Ascending aorta (tissue), 2 donors: ENCODE data around the gene DYSF. TPM values are rescaled to one million over a fixed set of nuclear protein-coding genes. Genes with fewer than 3 reads are reported as not detected.
"Not testable (repeated sequence)": the region's sequence is repeated elsewhere in the genome, so short reads cannot be mapped to it uniquely, and the experiment has no call there.

Experiments
- DNase-seq, 2 donors: peaks; one replicate each; pipeline ENCODE4 v3.0.0-alpha.2; 2019; ENCODE audit warnings: low spot score in 2 of 2
- H3K27ac ChIP-seq, 2 donors: fragments of 200-600 bp; sonication (generic); one replicate each; pipeline ENCODE4 v1.5.1; 2016 to 2017; ENCODE audit warnings: mild to moderate bottlenecking in 1 of 2
- H3K27me3 ChIP-seq: fragments of 200-600 bp; sonication (generic); one replicate; pipeline ENCODE4 v1.5.1; 2017
- H3K36me3 ChIP-seq, 2 donors: fragments of 200-600 bp; sonication (generic); one replicate each; pipeline ENCODE4 v1.5.1; 2016
- H3K4me1 ChIP-seq, 2 donors: fragments of 200-600 bp; sonication (generic); one replicate each; pipeline ENCODE4 v1.5.1; 2016 to 2017; ENCODE audit warnings: mild to moderate bottlenecking in 1 of 2
- H3K4me3 ChIP-seq, 2 donors: fragments of 200-600 bp; sonication (generic); one replicate each; pipeline ENCODE4 v1.5.1; 2016 to 2017; ENCODE audit warnings: mild to moderate bottlenecking in 1 of 2
- H3K9me3 ChIP-seq, 2 donors: fragments of 200-600 bp; sonication (generic); one replicate each; pipeline ENCODE4 v1.5.1; 2016
- CTCF ChIP-seq, 3 experiments: fragments of 200-600 bp in 2 of 3; fragments of 450-650 bp in 1 of 3; sonication (generic) in 2 of 3; IDR thresholded peaks; one replicate each; pipeline ENCODE4 v1.5.1; 2016 to 2019; ENCODE audit warnings: antibody characterized with exemption in 3 of 3, mild to moderate bottlenecking in 1 of 3, moderate library complexity in 1 of 3
- intact Hi-C: fragments of 100-400 bp; cut with DNase I; formaldehyde crosslinking; loops from one replicate; pipeline ENCODE4 v1.15.1; 2023
- total RNA-seq: library from RNA; depleted of rRNA; stranded (reverse); fragments of >200 nt; gene quantifications from one replicate; pipeline ENCODE4 v1.1.0, GENCODE V29; 2016

The DYSF gene
- 58.3 TPM for total RNA-seq

- H3K36me3 ChIP-seq: no peaks in the 10 kb centered on the region
- intact Hi-C loops: no loop called here
- peak within 1 kb of the TSS; percentile 10 to 36 for H3K27ac ChIP-seq
- H3K4me3 ChIP-seq: peak within 1 kb of the TSS; percentile 57 to 70
- H3K4me1 ChIP-seq: peaks cover 12 to 26% of the 10 kb centered on the region in 2 donors
- no peak for TF ChIP-seq CTCF (IDR thresholded peaks at IDR 0.05)
- H3K9me3 ChIP-seq: no peaks in the 10 kb centered on the region
- DNase-seq: peak in 1 of 2 donors; percentile 65
- no peaks in the 10 kb centered on the region for H3K27me3 ChIP-seq
Observed at GRCh38 chr2:71453404-71454220, at the start of gene DYSF. DYSF (plus strand) TSS chr2:71453561.

- intact Hi-C loops: no loop called here
- H3K27me3 ChIP-seq: no peaks in the 10 kb centered on the region
- TF ChIP-seq CTCF (IDR thresholded peaks at IDR 0.05): no peak
- peaks cover 28 to 46% of the 10 kb centered on the region in 2 donors for H3K36me3 ChIP-seq
- H3K4me3 ChIP-seq: no peak overlapping the region
- no peaks in the 10 kb centered on the region for H3K4me1 ChIP-seq
- no peaks in the 10 kb centered on the region for H3K9me3 ChIP-seq
- no peak overlapping the region for H3K27ac ChIP-seq
- no peak for DNase-seq
Observed at GRCh38 chr2:71409611-71410010, 43.8 kb upstream of the DYSF start.

DNA sequence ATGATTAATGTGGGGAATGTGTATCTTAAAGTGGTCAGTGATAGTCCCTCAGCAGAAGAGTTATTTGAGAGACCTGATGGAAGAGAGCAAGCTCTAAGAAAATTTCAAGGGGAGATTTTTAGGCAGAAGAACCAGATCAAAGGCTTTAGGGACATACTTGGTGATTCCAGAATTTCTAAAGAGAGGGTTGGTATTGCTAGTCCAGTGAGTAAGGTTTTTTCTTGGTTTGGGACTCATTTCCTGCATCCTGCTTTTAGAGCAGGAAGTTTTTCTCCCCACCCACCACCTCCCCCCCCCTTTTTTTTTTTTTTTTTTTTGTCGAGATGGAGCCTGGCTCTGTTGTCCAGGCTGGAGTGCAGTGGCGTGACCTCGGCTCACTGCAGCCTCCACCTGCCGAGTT is 42.7 kb upstream of the DYSF start:
- no peak overlapping the region for H3K4me3 ChIP-seq
- TF ChIP-seq CTCF (IDR thresholded peaks at IDR 0.05): no peak
- intact Hi-C loops: no loop called here
- no peak for DNase-seq
- H3K27ac ChIP-seq: no peak overlapping the region
- no peaks in the 10 kb centered on the region for H3K27me3 ChIP-seq
- H3K4me1 ChIP-seq: no peaks in the 10 kb centered on the region
- H3K36me3 ChIP-seq: peaks cover 22 to 35% of the 10 kb centered on the region in 2 donors
- no peaks in the 10 kb centered on the region for H3K9me3 ChIP-seq

DNA sequence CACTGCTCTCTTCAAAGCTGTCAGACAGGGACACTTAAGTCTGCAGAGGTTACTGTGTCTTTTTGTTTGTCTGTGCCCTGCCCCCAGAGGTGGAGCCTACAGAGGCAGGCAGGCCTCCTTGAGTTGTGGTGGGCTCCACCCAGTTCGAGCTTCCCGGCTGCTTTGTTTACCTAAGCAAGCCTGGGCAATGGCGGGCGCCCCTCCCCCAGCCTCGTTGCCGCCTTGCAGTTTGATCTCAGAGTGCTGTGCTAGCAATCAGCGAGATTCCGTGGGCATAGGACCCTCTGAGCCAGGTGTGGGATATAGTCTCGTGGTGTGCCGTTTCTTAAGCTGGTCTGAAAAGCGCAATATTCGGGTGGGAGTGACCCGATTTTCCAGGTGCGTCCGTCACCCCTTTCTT is 36.5 kb upstream of the DYSF start:
- DNase-seq, H3K27ac ChIP-seq, H3K9me3 ChIP-seq, intact Hi-C loops, H3K36me3 ChIP-seq, H3K4me1 ChIP-seq, H3K27me3 ChIP-seq, H3K4me3 ChIP-seq: not testable (repeated sequence)

DNA sequence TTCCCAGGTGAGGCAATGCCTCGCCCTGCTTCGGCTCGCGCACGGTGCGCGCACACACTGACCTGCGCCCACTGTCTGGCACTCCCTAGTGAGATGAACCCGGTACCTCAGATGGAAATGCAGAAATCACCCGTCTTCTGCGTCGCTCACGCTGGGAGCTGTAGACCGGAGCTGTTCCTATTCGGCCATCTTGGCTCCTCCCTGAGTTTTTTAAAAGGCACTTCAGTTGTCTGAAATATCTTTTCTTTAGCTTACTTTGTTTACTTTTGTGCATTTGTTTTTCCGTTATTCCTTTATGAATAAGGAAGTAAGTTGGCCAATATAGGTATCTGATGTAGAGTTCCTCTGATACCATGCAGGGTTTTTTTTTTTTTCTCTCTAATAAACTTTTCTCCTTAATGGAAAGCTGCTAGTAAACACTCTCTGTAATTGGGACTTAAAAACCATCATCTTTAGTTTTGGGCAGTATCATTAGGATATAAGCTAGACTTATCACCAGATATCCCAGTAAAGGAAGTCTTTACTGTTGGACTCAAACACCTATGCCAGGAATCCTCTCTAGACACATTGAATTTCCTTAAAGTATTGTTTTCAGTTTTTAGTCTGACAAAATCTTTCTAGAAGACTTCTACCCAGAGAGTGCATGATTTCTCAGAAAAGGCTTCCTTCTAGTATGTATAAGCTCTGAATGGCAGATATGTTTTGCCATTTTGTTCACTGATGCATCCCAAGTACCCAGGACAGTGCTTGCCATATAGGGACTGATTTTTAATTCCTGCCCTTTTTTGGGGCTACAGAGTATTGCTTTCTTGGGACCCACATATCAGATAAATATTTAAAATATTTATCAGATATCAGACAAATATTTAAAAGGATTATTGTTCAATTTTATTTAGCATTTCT is 35.8 kb upstream of the DYSF start:
- DNase-seq: no peak
- Histone ChIP-seq H3K27ac (no peak overlapping the region), H3K36me3 (peaks cover 0 to under 1% of the 10 kb centered on the region in 2 donors), H3K4me3 (no peak overlapping the region), H3K27me3 (no peaks in the 10 kb centered on the region), H3K4me1 (peaks cover 0 to 3% of the 10 kb centered on the region in 2 donors), H3K9me3 (no peaks in the 10 kb centered on the region)
- intact Hi-C loops: no loop called here
- TF ChIP-seq CTCF (IDR thresholded peaks at IDR 0.05): no peak

GRCh38 chr2:71419145-71419544 is 34.2 kb upstream of the DYSF start:
- peaks cover 10 to 16% of the 10 kb centered on the region in 2 donors for H3K36me3 ChIP-seq
- intact Hi-C loops: no loop called here
- H3K27me3 ChIP-seq: no peaks in the 10 kb centered on the region
- H3K4me1 ChIP-seq: peaks cover 0 to 3% of the 10 kb centered on the region in 2 donors
- DNase-seq: no peak
- no peaks in the 10 kb centered on the region for H3K9me3 ChIP-seq
- TF ChIP-seq CTCF (IDR thresholded peaks at IDR 0.05): no peak
- no peak overlapping the region for H3K4me3 ChIP-seq
- no peak overlapping the region for H3K27ac ChIP-seq
